ENCODE data around the gene DIRAS2.

The DIRAS2 gene

DNA sequence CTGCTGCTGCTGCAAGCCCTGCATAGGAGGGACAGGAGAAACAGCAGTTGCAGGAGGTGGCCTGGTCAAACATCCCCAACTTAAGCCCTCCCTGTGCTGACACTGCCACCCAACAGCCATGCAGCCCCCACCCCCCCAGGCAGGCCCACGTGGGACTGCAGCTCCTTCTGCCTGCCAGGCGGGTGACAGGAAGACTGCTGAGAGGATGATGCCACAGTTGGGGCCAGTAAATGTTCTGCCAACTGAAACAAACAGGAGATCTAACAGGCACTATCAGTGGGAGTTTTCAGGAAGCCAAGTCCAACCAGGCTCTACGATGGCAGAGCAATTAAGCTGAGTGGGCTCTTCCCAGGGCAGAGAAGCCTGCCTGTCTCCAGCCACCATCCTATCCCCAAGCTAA is 31.1 kb downstream of the DIRAS2 start:
- FAIRE-seq = no peak

DNA sequence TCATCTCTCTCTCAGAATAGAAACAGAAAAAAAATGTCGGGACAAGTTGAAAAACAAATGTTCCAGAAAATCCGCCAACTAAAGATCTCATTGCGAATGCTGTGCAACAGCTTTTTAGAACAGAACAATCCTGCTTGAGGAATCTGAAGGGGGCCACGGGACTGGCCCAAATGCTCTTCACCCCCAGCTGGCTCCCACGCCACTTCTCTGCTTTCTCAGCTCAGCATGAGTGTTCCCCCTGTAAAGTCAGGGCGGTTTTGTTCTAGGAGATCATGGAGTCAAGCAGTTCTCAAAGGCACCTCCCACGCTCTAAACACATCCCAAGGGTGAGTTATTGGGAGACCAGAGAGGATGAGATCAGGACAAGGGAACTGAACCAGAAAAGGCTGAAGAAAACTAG is 31.5 kb downstream of the DIRAS2 start:
- no peak for FAIRE-seq

DNA sequence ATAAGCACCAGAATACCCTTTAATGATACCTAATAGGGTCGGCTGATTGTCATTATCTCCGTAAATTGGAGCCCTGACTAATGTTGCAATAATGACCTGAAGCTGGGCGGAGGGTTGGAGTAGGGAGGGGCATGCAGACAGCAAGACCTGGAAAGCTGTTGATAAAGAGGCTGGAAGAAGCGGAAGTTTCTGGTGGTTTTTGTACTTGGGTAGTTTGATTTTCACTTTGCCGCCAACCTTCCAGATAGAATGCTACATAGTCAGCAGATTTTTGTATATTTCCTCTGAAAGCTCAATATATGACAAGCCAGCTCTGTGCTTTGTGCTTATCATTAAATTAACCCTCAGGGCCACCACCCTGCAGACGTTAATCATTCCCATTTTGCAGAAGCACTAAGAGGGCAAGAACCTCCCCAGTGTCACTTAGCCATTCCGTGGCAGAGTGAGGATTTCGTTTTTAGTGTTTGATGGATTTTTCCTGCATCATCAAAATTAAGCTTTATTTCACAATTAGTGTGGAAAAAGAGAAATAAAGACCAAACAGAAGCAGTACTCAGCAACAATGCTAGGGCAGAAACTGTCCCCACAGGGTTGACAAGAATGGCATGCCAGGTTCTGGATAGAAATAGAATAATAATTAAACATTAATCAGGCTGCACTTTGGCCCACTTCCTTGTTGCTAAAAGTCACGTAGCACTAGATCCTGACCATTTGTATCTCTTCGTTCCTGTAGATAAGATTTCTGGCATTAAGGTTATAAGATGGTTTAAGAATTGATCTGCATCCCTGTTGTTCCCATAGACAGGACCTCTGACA is 34.7 kb downstream of the DIRAS2 start:
- FAIRE-seq = no peak

DNA sequence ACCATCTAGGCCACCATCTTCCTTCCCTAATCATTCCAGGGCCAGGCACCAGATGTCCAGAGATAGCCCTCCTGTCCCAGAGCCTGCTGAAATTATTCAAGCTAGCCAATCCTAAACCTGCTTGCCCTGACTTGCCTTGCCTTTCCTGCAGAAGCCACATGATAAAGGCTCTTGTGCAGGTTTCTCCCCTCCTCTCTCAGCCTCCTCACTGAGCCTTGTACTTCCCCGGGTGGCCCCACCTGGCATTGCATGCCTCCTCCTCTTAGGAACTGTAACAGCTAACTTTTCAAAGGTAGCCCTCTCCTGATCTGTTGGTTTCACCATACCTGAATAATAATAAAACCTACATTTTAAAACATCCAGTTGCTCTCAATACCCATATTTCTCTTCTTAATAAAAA is 42.6 kb downstream of the DIRAS2 start:
- no peak for FAIRE-seq

DNA sequence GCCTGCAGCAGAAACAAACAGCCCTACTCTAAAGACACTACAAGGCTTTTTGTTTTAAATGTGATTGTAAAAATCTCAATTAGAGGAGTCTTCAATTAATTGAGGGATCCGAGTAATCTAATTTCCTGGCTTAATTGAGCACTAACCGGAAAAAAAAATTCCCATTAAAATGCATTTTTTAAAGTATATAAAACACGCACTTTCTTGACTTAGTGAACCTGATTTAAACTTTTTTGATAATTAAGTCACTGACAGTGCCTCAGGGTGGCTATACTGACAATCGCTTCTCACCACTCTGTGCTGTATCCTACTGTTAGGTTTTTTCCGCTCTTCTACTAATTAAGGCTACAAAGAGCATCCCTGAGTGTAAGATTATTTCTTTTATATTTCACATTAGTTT is 44.4 kb downstream of the DIRAS2 start:
- FAIRE-seq = no peak

DNA sequence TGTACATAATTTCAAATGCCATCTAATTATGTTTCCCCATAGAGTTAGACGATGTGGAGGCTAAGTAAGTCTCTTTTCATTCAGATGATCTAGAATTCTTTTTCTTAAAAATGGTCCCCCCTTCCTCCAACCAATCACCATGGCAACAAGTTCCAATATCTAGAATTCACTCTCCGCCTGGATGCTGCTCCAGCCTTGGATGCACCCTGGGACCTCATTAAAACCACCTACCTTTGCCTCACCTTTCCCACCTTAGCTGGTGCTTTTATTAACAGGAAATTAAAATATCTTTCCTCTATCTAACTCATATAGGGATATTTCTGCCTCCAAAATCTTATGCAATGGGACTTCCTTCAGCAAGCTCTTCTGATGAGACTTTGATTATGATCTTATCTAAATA is 49.0 kb downstream of the DIRAS2 start:
- no peak for FAIRE-seq

DNA sequence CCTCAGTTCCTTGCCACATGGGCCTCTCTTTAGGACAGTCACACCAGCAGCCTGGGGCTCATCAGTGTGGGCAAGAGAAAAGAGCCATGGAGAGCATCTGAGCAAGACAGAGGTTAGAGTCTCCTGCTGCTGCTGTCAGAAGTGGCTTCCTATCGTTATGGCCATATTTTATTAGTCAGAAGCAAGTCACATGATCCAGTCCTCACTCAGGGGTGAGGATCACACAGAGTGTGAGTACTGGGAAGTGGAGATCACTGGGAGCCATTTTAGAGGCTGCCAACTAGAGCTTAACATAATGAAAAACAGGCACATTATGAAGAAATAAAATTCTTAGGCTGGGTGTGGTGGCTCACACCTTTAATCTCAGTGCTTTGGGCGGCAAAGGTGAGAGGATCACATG is 62.0 kb downstream of the DIRAS2 start:
- FAIRE-seq = no peak

DNA sequence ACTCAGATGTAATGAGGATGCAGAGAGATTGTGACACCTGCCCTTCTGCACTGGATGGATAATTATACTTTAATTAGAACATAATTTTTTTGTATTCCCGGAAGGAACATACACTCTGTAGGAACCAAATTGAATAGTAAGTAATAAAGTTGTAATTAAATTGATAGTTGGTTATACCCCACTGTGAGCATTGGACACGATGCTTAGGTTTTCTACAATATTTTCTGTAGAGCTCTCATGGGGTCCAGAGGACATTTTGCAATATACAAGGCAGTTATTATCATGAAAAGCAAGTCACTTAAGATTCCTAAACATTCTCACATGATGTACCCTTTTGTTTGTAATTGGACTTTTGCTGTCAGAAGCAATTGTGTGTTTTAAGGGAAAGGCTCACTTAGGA is 63.4 kb downstream of the DIRAS2 start:
- no peak for FAIRE-seq

DNA sequence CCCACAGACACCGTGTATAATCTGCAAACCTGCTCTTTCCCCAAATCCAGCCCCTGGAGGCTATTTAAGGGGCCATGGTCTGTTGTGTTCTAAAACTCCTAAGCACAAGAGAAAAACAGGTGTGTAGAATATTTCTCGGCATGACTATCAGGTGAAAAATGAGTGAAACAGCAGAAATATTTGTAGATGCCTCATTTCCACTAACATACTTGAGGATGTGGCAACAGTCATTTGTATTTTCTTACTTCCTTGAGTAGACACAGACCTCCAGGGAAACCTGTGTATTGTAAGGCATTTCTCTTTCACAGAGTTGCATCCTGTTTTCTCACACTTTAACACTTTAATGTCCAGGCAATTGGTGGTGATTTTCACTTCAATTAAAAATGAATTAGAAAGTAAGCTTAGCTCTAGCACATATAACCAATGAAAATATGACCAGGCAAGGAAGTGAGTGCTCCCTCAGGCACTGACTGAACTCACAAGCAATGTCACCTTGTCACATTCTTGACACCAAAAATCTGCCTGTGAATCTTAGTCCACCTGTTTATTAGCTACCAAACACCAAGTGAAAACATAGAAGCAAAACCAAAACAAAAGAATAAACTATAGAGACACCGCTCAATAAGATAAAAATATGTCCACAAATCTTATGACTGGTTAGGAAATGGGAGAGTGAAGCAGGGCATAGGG is 64.4 kb downstream of the DIRAS2 start:
- no peak for FAIRE-seq

DNA sequence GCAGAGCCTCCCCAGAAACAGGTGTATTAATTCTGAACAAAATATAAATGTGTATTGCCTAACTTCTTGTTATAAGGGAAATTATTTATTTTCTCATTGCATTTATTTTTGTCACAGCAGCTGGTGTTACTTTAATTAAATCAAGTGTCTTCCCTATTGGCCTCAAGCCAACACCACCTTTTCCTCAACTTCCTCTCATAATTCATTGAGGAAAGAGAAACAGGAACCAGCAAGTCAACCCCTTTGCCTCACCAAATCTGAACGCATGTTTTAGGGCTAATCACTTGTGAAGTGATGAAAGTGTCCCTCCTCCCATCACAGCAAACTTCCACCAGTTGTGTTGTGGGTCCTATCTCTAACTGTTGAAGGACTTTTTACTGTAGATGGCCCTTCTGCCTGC is 73.1 kb downstream of the DIRAS2 start:
- FAIRE-seq = no peak

DNA sequence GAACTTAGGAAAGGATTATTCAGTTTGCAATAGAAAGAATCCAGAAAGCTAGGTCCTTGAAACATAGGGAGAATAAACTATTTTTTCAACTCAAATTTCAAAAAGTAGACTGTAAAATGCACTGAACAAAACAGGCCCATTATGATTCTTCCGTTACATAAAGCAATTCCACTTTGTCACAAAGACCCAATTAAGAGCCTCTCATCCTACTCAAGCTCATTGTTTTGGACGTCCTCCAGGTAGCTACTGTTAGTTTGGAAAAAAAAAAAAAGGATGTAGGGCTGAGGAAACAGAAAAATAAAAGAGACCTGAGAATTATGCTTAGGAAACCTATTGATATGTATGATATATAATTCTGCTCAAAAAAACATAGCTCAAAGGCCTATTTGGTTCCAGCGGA is 74.0 kb downstream of the DIRAS2 start:
- FAIRE-seq = no peak

DNA sequence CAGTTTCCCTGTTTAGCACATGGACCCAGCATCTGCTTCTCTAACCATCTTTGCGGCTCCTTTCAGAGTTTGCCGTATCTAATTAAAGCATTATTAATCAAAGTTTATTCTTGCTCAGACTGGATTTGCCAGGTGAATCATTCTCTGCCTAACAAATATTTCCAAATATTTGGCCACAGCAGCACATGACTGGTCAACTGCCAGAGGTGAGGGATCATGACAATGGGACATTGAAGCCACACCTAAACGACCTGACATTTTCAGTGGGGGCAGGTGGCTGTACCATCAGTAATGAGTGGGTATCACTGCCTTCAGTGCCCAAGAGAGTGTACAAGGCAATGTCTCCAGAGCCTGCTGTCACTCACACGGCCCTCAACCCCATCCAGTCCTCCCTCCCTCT is 80.4 kb downstream of the DIRAS2 start:
- no peak for FAIRE-seq
